Mesenteric fat pad (tissue), 1 donor: ENCODE results near the gene CCR7. TPM values are rescaled to one million over a fixed set of nuclear protein-coding genes. Genes with fewer than 3 reads are reported as not detected.
A peak's percentile ranks its signal among the peaks of the same experiment; 100 is the strongest.

Source experiments
- DNase-seq: peaks from one replicate; pipeline ENCODE4 v3.0.0-alpha.2; 2020; ENCODE audit warnings: low spot score
- total RNA-seq: library from RNA; stranded (reverse); fragmentation: NEBNext Ultra II Directional; extraction: Animal tissue kit (Norgen Biotek cat#: 25700); gene quantifications from one replicate; pipeline ENCODE4 v1.2.1, GENCODE V29; 2021
- donor health status: DM: yes; HTN: yes; CAD: no.

Gene CCR7
- total RNA-seq, 1 donor from 2014 or later: 0.39 TPM

DNA sequence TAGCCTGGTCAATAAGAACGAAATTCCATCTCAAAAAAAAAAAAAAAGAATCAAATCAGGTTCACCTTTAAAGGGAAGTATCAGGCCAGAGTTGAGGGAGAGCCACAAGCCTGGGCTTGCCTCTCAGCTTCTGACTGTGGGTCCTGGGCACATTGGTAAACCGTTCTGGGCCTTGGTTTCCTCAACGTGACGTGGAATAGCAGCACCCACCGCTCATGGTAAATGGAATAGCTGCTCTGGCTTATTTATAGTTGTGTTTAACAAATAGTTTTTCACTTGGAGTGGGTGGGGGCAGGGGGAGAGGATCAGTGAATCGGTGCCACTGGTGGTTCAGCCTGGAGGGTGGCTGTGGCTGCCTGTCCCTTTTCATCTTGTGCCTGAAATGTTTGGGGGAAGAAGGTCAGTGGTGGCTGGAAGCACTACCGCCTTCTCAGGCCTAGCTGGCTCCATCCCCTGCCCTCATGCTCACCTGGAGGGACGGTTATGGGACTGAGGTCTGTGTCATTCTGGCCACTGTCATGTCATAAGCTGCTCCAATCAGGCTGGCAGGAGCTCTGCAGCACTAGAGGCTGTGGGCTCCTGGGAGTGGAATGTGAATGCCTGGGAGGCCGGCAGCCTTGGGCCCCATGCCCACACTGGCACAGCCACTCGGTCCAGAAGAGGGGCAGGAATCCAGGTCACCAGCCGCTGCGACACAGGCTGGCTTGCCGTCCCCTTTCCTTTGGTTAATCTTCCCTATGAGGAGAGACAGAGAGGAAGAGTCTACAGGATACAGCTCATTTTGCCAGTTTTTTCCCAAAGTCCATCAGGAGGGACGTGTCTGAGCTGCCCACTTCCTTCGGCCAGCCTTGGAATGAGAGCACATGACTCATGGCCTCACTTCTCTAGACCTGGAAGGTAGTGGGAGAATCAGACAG, 27.0 kb downstream of the CCR7 start:
- DNase-seq: no peak

DNA sequence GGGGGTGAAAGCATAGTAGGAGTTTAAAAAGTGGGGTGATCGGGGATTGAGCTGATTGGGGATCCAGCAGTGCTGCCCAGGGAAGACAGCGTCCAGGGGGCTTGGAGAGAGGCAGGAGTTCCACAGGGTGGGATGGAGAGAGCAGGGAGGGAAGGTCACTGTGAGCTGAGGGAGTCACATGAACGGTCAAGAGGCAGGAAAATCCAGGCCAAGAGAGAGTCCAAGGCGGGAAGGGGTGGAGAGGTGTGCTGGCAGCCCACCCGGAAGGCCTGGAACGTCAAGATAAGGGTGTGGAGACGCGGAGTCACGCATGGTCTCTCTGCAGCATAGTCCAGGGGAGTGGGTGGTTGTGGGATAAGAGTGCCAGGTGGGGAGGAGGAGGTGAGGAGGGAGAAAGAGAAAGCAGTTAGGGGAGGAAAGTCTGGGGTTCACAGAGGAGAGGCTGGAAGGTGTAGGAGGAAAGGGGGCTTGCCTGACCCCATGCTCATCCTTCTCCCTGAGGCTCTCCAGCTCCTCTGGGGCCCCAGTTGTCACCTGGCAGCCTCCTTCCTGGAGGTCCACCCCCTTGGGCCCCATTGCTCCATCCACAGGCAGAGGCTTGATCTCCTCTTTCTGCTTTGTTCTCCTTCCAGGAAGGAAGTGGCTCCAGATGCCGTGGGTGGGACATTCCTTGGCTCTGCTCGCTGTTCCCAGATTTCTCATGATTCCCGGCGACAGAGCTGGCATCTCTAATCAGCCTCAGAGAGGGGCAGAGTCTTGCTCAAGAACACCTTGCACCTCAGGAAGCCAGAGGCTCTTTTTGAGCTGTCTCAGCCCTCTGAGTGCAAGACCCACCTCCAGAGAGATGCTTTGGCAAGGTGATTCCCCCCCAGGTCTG, 28.7 kb downstream of the CCR7 start:
- no peak for DNase-seq

- DNase-seq: no peak
These were observed 29.4 kb downstream of the CCR7 start for GRCh38 chr17:40535924-40536294.

- no peak for DNase-seq
These were observed 29.8 kb downstream of the CCR7 start for GRCh38 chr17:40535438-40535837.

DNA sequence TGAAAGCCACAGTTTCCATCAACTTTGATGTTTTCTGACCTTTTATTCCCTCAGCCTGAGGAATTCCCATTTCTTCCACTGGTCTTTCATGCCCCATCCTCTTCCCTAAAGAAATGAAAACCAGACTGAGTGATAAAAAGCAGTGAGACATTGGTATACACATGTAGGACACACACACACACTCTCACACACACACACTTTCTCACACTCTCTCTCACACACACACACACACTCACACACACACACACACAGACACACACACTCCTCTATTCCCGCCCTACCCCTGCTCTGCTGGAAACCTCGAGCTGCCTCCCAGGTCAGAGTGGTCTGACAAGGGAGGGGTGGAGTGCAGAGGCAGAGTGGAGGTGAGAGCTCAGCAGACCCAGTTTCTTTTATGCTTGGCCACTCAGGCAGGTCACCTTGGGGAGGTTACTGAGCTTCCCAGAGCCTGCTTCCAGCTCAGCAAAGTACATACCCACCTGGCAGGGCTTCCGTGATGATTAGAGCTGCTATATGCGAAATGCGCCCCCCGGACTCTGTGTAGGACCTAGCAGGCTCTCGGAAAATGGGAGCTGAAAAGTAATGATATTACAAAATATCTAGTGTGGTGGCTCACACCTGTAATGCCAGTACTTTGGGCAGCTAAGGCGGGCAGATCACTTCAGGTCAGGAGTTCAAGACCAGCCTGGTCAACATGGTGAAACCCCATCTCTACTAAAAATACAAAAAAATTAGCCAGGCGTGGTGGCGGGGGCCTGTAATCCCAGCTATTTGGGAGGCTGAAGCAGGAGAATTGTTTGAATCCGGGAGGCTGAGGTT, 30.7 kb downstream of the CCR7 start:
- no peak for DNase-seq

DNA sequence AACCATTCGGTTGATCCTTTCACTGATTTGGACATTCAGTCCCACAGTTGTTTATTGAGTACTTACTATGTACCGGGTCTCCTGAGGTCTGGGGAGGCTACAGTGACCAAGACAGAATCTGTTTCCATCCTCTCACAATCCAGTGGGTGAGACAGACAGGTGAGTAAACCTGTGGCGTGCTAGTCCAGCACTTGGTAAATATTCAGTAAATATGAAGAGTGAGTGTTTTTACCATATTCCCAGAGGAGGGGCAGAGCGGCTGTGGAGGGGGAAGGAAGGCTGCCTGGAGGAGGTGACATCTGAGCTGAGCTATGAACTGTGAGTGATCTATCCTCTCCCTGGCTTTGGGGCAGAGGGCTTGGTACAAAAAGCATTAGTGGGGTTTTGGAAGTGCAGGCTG, 31.4 kb downstream of the CCR7 start:
- DNase-seq: no peak

- peak; percentile 43 for DNase-seq
These were observed 32.6 kb downstream of the CCR7 start for GRCh38 chr17:40532520-40533253.

GRCh38 chr17:40531051-40531991, 34.0 kb downstream of the CCR7 start:
- peak; percentile 79 for DNase-seq

- DNase-seq: peak; percentile 71
These were observed 34.7 kb downstream of the CCR7 start for GRCh38 chr17:40530531-40530994.

DNA sequence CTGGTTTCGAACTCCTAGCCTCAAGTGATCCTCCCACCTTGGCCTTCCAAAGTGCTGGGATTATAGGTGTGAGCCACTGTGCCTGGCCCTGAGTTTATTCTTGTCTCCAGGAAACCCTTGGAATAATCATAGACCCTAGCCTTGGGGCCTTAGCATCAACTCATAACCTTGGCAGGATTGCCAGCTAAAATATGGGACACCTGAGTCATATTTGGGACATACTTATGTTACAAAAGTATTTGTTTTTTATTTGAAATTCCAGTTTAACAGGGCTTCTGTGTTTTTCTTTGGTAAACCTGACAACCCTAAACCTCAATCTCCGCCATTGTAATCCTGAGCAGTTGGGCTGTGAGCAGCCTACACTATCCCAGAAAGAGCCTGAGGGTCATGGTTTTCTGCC, 35.3 kb downstream of the CCR7 start:
- DNase-seq: peak; percentile 9

DNA sequence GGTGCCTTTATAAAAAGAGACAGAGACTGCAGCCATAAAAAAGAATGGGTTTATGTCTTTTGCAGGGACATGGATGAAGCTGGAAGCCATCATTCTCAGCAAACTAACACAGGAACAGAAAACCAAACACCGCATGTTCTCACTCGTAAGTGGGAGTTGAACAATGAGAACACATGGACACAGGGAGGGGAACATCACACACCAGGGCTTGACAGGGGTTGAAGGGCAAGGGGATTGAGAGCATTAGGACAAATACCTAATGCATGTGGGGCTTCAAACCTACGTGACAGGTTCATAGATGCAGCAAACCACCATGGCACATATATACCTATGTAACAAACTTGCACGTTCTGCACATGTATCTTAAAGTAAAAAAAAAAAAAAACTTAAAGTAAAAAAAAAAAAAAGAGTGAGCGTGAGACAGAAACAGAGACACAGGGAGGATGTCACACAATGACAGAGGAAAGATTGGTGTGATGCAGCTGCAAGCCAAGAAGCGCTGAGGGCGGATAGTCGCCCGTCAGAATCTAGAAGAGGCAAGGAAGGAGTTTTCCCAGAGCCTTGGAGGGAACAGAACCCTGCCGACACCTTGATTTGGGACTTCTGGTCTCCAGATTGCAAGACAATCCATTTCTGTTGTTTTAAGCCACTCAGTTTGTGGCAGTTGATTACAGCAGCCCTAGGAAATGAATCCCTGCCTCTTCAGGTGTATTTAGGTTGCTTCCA, 36.4 kb downstream of the CCR7 start:
- no peak for DNase-seq

DNA sequence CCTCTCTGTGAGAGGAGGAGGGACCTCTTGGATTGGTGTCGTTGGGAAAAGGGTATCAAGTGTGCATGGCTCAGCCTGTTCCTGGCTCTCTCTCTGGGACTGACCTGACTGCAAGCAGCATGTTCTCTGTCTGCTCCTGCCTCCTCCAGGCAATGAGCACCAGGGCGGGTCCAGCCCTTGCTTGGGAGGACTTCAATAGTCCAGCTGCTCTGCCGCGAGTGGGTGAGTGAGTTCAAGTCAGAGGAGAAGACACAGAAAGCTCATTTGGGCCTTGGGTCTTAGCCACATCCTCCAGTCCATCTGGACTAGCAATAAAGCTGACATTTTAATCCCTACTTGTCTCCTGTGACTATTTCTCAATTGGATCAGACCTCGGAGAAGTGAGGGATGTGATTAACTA, 38.6 kb downstream of the CCR7 start:
- DNase-seq: peak; percentile 83

GRCh38 chr17:40525294-40525693, 40.0 kb downstream of the CCR7 start:
- no peak for DNase-seq

DNA sequence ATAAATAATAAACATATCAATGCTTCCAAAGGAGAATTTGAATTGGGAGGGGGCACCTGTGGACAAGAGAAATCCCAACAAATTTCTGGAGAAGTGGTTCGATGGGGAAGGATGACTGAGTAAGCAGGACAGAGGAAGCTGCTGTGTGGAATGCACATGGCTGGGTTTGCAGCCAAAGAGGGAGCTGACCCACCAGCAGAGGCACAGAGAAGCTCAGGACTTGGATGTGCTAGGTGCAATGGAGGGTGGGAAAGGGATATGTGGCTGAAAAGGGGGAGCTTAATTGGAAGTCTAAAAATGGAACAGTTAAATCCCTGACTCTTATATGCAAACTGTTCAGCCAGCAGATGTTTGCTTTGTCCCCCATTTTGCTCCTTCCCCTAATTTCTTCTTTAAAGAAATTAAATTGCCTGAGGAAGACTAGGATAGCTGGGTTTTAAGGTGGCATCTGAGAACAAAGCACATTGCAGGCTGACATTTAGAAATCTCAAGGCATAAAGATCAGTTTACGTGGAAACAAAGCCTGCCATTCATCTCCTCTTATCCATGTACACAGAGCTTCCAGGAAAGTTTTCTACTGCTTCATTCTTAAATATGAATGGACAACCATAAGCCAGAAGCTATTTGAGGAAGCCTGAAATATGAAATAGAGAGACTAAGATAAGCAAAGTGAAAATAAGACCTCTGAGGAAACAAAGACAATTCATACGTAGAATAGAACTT, 40.9 kb downstream of the CCR7 start:
- DNase-seq: peak; percentile 26

DNA sequence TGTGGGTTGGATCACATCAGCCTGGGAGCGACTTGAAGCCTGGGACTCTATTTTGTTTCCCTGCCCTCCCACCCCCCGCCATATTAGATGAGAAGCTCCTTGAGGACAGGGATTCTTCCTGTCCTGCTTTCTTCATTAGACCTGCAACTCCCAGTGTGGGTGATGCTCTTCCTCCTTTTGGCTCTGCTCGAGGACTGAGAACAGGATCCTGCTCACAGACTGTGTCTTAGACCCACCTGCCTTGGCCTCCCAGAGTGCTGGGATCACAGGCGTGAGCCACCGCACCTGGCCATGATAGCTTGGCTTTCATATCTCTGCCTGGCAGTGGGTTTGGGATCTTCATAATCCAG, 42.3 kb downstream of the CCR7 start:
- peak; percentile 6 for DNase-seq

GRCh38 chr17:40522250-40522960, 42.9 kb downstream of the CCR7 start:
- peak; percentile 39 for DNase-seq

- peak; percentile 71 for DNase-seq
These were observed 44.2 kb downstream of the CCR7 start for GRCh38 chr17:40520991-40521453.
